ENCODE measurements around the gene ASIP.

DNA sequence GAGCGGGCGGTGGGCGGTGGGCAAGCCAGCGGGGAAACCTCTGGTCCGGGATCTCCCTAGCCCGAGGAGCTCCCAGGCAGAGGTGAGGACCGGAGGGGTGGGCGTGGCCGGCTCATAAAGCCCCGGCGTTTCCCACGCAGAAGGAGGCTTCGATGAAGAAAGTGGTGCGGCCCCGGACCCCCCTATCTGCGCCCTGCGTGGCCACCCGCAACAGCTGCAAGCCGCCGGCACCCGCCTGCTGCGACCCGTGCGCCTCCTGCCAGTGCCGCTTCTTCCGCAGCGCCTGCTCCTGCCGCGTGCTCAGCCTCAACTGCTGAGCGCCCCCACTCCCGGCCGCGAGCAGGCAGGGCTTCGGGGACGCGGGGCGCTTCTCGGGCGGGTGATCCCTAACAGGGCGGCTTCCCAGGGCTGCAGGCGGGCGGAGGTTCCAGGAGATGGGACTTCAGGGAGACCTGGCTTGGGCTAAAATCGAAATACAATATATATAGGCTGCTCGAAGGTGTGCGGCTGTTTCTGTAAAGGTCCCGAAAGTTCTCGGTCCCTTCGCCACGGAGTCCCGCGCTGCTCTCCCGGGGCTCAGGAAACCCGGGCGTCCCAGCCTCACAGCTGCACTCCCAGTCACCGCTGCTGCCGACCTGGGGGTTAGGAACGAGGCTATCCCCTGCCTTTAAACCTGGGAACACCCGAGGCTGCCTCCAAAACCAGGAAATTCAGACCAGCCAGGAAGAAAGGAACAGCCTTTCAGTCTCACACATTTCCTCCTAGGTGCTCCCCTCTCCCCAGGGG lies 27.8 kb downstream of the ASIP start:
- TF ChIP-seq, protein P1, sequence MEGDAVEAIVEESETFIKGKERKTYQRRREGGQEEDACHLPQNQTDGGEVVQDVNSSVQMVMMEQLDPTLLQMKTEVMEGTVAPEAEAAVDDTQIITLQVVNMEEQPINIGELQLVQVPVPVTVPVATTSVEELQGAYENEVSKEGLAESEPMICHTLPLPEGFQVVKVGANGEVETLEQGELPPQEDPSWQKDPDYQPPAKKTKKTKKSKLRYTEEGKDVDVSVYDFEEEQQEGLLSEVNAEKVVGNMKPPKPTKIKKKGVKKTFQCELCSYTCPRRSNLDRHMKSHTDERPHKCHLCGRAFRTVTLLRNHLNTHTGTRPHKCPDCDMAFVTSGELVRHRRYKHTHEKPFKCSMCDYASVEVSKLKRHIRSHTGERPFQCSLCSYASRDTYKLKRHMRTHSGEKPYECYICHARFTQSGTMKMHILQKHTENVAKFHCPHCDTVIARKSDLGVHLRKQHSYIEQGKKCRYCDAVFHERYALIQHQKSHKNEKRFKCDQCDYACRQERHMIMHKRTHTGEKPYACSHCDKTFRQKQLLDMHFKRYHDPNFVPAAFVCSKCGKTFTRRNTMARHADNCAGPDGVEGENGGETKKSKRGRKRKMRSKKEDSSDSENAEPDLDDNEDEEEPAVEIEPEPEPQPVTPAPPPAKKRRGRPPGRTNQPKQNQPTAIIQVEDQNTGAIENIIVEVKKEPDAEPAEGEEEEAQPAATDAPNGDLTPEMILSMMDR (conservative IDR thresholded peaks at IDR 0.05 in 1 of 2, IDR thresholded peaks at IDR 0.05 in 1 of 2; ENCODE audit: low read depth in 1 of 2, low read length in 2 of 2): no peak
- no peak for TF ChIP-seq EZH2 (IDR thresholded peaks at IDR 0.05; ENCODE audit: low read length, missing control alignments)
